ENCODE results near the gene BUD23.
"Not testable (repeated sequence)": the region's sequence is repeated elsewhere in the genome, so short reads cannot be mapped to it uniquely, and the experiment has no call there.

BUD23 gene

GRCh38 chr7:73668103-73668885 is 15.1 kb upstream of the BUD23 start:
- DNase-seq: no peak

- DNase-seq: no peak
These were observed 14.5 kb upstream of the BUD23 start for GRCh38 chr7:73668886-73669230.

GRCh38 chr7:73669288-73669701 is 14.1 kb upstream of the BUD23 start:
- DNase-seq: no peak

- DNase-seq: no peak
These were observed 13.5 kb upstream of the BUD23 start for GRCh38 chr7:73669858-73670385.

- DNase-seq: no peak
These were observed 12.1 kb upstream of the BUD23 start for GRCh38 chr7:73671322-73671661.

- no peak for DNase-seq
These were observed 11.4 kb upstream of the BUD23 start for GRCh38 chr7:73671857-73672445.

GRCh38 chr7:73674468-73675124 is 8.8 kb upstream of the BUD23 start:
- DNase-seq: no peak

- not testable (repeated sequence) for DNase-seq
These were observed 7.3 kb upstream of the BUD23 start for GRCh38 chr7:73676062-73676461.

GRCh38 chr7:73678862-73679261 is 4.5 kb upstream of the BUD23 start:
- no peak for DNase-seq

GRCh38 chr7:73679709-73680108 is 3.7 kb upstream of the BUD23 start:
- no peak for DNase-seq

- no peak for DNase-seq
These were observed 2.9 kb upstream of the BUD23 start for GRCh38 chr7:73680501-73680900.

GRCh38 chr7:73681031-73681430 is 2.4 kb upstream of the BUD23 start:
- no peak for DNase-seq

- no peak for DNase-seq
These were observed 697 bp upstream of the BUD23 start for GRCh38 chr7:73682745-73683055.

GRCh38 chr7:73683788-73684693 is 644 bp downstream of the BUD23 start:
- DNase-seq: no peak

- no peak for DNase-seq
These were observed 1.9 kb downstream of the BUD23 start for GRCh38 chr7:73685311-73685710.

GRCh38 chr7:73688288-73688687 is 4.9 kb downstream of the BUD23 start:
- no peak for DNase-seq

- no peak for DNase-seq
These were observed 7.2 kb downstream of the BUD23 start for GRCh38 chr7:73690646-73691045.

- DNase-seq: no peak
These were observed 13.0 kb downstream of the BUD23 start for GRCh38 chr7:73696372-73696771.

- no peak for DNase-seq
These were observed 15.0 kb downstream of the BUD23 start for GRCh38 chr7:73698410-73698809.

GRCh38 chr7:73699370-73700068 is 16.1 kb downstream of the BUD23 start:
- no peak for DNase-seq

GRCh38 chr7:73700069-73700423 is 16.6 kb downstream of the BUD23 start:
- DNase-seq: no peak

GRCh38 chr7:73700581-73701134 is 17.3 kb downstream of the BUD23 start:
- DNase-seq: no peak
